Left lung (tissue), 10 donors: Measurements from ENCODE around the gene SLC30A3. TPM values are rescaled to one million over a fixed set of nuclear protein-coding genes. Genes with fewer than 3 reads are reported as not detected.
A peak's percentile ranks its signal among the peaks of the same experiment; 100 is the strongest.
"Not testable (repeated sequence)": the region's sequence is repeated elsewhere in the genome, so short reads cannot be mapped to it uniquely, and the experiment has no call there.

Experiments used
- ATAC-seq: fragments of 200-7000 bp; cut with Tn5 transposase; one replicate; pipeline ENCODE4 v1.9.1; 2020; ENCODE audit warnings: moderate library complexity
- DNase-seq, 4 donors: peaks; one replicate each; pipeline ENCODE4 v3.0.0-alpha.2; 2013 to 2020
- H3K27ac ChIP-seq, 2 donors: fragments of 200-600 bp; sonication (generic) in 1 of 2; one replicate each; pipeline versions ENCODE4 v1.5.0 to v1.8.0; 2020 to 2021
- H3K27me3 ChIP-seq, 2 donors: fragments of 200-600 bp; sonication (generic) in 1 of 2; one replicate each; pipeline versions ENCODE4 v1.5.0 to v1.8.0; 2020 to 2021
- H3K36me3 ChIP-seq, 2 donors: fragments of 200-600 bp; sonication (generic) in 1 of 2; one replicate each; pipeline versions ENCODE4 v1.5.0 to v1.8.0; 2020 to 2021
- H3K4me1 ChIP-seq, 2 donors: fragments of 200-600 bp; one replicate each; pipeline ENCODE4 v1.8.0; 2021
- H3K4me3 ChIP-seq, 2 donors: fragments of 200-600 bp; sonication (generic) in 1 of 2; one replicate each; pipeline versions ENCODE4 v1.5.0 to v1.8.0; 2020 to 2021; ENCODE audit warnings: mild to moderate bottlenecking in 1 of 2
- H3K9me3 ChIP-seq, 2 donors: fragments of 200-600 bp; sonication (generic) in 1 of 2; one replicate each; pipeline versions ENCODE4 v1.5.0 to v1.8.0; 2020 to 2021
- intact Hi-C, 2 donors: fragments of 100-400 bp; cut with DNase I; formaldehyde crosslinking; loops; one replicate each; pipeline versions ENCODE4 v1.11.2 to v1.14.2; 2022
- polyA plus RNA-seq, 6 donors: library from polyadenylated mRNA; unstranded; fragments of 120-200 nt; gene quantifications; one replicate each; pipeline ENCODE4 v1.2.1, GENCODE V29; 2013; ENCODE audit not compliant: insufficient read length in 6 of 6
- total RNA-seq, 2 donors: library from RNA; stranded (reverse); fragmentation: NEBNext Ultra II Directional; extraction: Animal tissue kit (Norgen Biotek cat#: 25700); gene quantifications; one replicate each; pipeline ENCODE4 v1.2.1, GENCODE V29; 2021
- TF ChIP-seq, protein P1 (sequence below), 2 donors: fragments of 200-600 bp; sonication (generic) in 1 of 2; IDR thresholded peaks; one replicate each; pipeline versions ENCODE4 v1.5.0 to v1.8.0; 2021; ENCODE audit warnings: antibody characterized with exemption in 2 of 2
- donor health status: DM: no; HTN: yes; CAD: no.
- donor health status: DM: no; HTN: no; CAD: no.

SLC30A3 gene
- total and polyA plus RNA-seq, 8 donors: 0.26 to 0.69 (median 0.48) TPM

DNA sequence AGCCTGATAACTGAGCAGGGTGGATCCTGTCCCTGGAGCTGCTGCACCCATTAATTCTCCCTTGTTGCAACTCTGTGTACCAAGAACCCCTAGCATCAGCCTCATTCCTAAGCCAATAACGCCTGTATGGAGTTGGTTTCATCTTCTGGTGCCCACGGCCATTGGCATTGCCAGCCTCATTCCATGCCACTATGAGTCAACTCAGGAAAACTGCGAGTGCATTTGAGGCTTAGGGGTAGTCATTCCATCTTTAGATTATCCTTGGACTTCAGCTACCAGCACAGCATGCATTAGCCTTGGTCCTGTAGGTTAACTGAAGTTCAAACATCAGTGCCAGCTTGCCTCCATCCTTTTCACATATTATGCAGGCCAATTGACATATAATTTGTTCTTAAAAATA is 18.0 kb upstream of the SLC30A3 start:
- intact Hi-C loops: loop anchor here in 1 of 2 donors (10.0 kb wide), 1 partner anchor 186 kb away; no protein-coding TSS in a partner anchor
- peaks cover 0 to 29% of the 10 kb centered on the region in 2 donors for H3K27me3 ChIP-seq

DNA sequence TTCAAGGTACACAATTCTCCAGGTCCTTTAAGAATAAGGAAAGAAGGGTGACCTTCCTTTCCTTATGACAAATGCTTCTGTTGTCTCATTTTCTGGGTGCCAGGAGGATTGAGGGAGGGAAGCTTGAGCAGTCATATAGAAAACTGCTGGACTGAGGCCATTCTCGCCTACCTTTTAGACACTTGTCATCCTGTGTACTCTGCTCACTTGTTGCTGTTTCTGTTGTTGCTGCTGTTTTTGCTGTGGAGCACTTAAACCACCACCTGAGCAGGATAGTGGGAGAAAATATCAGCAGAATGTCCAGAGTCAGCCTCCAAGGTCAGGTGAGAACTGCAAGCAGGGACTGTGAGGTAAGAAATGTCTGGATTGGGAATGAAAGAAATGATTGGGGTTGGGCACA is 15.2 kb upstream of the SLC30A3 start:
- TF ChIP-seq, protein P1, sequence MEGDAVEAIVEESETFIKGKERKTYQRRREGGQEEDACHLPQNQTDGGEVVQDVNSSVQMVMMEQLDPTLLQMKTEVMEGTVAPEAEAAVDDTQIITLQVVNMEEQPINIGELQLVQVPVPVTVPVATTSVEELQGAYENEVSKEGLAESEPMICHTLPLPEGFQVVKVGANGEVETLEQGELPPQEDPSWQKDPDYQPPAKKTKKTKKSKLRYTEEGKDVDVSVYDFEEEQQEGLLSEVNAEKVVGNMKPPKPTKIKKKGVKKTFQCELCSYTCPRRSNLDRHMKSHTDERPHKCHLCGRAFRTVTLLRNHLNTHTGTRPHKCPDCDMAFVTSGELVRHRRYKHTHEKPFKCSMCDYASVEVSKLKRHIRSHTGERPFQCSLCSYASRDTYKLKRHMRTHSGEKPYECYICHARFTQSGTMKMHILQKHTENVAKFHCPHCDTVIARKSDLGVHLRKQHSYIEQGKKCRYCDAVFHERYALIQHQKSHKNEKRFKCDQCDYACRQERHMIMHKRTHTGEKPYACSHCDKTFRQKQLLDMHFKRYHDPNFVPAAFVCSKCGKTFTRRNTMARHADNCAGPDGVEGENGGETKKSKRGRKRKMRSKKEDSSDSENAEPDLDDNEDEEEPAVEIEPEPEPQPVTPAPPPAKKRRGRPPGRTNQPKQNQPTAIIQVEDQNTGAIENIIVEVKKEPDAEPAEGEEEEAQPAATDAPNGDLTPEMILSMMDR (IDR thresholded peaks at IDR 0.05): no peak
- no peak overlapping the region for H3K27ac ChIP-seq
- H3K36me3 ChIP-seq: no peaks in the 10 kb centered on the region
- no peak overlapping the region for H3K4me3 ChIP-seq
- H3K27me3 ChIP-seq: peaks cover 0 to 36% of the 10 kb centered on the region in 2 donors
- intact Hi-C loops: no loop called here
- peaks cover 0 to 4% of the 10 kb centered on the region in 2 donors for H3K4me1 ChIP-seq
- ATAC-seq: no peak
- no peaks in the 10 kb centered on the region for H3K9me3 ChIP-seq
- no peak for DNase-seq

More for the DNA sequence above, 18.0 kb upstream of the SLC30A3 start:
- TF ChIP-seq, protein P1 (IDR thresholded peaks at IDR 0.05): no peak
- Histone ChIP-seq H3K4me1 (peaks cover 0 to 4% of the 10 kb centered on the region in 2 donors), H3K27ac (no peak overlapping the region), H3K4me3 (no peak overlapping the region), H3K9me3 (no peaks in the 10 kb centered on the region), H3K36me3 (no peaks in the 10 kb centered on the region)
- ATAC-seq: no peak
- no peak for DNase-seq

DNA sequence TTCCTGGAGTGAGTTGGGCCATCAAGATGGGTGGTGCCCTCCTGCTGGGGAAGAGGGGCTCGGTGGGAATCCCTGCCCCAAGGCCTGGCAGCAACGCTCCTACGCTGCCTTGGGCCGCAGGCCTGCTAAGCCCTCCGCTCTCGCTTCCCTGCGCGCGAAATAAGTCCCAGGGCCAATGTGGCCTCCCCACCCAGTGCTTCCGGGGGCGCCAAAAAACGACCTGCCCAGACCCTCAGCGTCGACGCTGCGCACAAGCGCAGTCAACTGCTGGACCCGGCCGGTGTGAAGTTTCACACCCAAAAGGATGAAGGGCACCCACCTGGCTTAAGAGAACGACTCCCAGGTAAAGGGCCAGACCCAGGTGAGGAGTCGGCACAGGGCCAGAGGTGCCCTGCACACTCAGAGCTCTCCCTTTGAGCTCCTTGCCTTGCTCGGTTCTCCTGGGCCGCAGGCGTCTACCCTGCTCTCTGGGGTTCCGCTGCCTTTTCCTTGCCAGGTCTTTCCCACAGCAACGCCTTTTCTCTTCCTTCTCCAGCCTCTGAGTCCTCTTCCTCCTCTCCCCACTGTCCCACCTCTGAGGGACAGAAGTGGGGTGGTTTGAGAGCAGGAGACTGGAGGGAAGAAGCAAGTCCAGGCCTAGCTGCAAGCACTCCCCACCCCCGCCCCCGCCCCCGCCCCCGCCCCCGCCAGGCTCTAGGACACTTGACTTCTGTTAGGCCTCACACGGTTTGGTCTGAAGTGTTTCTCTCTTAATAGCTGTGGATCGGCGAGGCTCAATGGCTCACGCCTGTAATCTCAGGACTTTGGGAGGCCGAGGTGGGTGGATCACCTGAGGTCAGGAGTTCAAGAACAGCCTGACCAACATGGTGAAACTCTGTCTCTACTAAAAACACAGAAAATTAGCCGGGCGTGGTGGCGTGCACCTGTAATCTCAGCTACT is 12.6 kb upstream of the SLC30A3 start, which contains the start of gene DNAJC5G:
Gene DNAJC5G, plus strand, starts transcription at position 223 of the 940 bp plus-strand sequence. CDS start 1,296 bp downstream, outside the sequence.
- Histone ChIP-seq H3K27me3 (peaks cover 0 to 28% of the 10 kb centered on the region in 2 donors), H3K27ac (no peak within 1 kb of the TSS), H3K4me1 (peaks cover 0 to 4% of the 10 kb centered on the region in 2 donors), H3K9me3 (no peaks in the 10 kb centered on the region), H3K4me3 (no peak within 1 kb of the TSS), H3K36me3 (no peaks in the 10 kb centered on the region)
- intact Hi-C loops: no loop called here
- DNase-seq (no peak), ATAC-seq (peak; percentile 77)
- TF ChIP-seq, protein P1 (IDR thresholded peaks at IDR 0.05): no peak

DNA sequence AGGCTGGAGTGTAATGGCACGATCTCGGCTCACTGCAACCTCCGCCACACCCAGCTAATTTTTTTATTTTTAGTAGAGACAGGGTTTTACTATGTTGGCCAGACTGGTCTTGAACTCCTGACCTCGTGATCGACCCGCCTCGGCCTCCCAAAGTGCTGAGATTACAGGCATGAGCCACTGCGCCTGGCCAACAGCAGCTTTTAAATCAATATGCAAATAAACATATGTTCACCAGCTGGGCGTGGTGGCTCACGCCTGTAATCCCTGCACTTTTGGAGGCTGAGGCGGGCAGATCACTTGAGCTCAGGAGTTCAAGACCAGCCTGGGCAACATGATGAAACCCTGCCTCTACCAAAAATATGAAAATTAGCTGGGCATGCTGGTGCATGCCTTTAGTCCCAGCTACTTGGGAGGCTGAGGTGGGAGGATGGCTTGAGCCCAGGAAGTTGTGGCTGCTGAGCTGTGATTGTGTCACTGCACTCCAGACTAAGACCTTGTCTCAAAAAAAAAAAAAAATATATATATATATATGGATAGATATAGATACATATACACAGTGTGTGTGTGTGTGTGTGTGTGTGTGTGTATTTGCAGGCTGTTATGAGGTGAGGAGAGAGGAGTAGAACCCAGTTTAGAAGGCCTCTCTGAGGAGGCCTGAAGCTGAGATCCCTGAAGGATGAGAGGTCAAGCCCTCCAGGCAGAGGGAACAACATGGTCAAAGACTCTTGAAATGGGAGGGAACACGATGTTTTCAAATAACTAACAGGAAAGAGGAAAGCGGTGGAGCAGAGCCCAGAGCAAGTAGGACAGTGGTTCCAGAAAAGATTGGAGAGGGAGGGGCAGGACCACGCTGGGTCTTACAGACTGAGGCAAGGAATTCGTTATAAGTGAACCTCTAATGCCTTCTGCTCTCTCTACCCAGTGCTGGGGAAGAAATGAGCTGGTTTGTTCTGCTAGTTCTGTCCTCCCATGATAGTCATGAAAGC is 10.0 kb upstream of the SLC30A3 start:
- H3K4me1 ChIP-seq, H3K4me3 ChIP-seq, H3K27ac ChIP-seq, H3K9me3 ChIP-seq, intact Hi-C loops, H3K36me3 ChIP-seq, DNase-seq: not testable (repeated sequence)
- H3K27me3 ChIP-seq: peaks cover 0 to 41% of the 10 kb centered on the region in 2 donors
- ATAC-seq: peak; percentile 11

DNA sequence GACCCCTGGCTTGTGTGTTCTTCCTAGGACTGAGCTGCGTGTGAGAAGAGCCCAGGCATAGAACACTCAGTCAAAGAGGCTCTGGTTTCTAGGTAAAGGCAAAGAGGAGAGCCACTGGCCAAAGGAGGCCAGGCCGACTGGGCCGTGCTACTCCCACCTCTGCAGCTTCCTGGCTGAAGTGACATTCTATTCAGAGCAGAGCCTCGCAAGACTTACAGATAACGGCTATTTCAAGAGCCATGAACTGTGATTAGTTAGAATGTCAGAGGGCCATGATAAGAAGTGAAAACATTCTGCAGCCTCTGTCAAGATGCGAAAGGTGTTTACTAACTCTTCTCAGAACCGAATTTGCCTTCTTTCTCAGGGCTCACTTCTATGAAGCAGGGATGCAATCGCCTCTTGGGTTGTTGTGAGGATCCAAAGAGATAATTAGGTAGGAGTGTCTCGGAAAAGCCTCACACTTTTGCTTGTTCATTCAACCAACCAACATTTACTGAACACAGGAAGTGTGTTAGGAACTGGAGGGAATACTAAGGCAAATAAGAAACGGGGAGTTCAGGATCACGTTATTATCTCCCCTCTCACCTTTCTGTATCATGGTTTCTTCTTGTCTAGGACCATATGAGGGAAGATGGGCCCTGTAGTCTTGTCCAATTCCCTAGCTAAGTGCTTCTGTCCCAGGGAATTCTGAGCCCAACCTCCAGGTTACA is 8.9 kb upstream of the SLC30A3 start:
- TF ChIP-seq, protein P1 (IDR thresholded peaks at IDR 0.05): no peak
- ATAC-seq: no peak
- Histone ChIP-seq H3K4me3 (no peak overlapping the region), H3K4me1 (no peaks in the 10 kb centered on the region), H3K9me3 (no peaks in the 10 kb centered on the region), H3K27ac (no peak overlapping the region), H3K36me3 (no peaks in the 10 kb centered on the region), H3K27me3 (peaks cover 0 to 41% of the 10 kb centered on the region in 2 donors)
- no peak for DNase-seq
- intact Hi-C loops: no loop called here
